ENCODE measurements around the gene LYPD3. TPM values are rescaled to one million over a fixed set of nuclear protein-coding genes. Genes with fewer than 3 reads are reported as not detected.

The LYPD3 gene
- total and polyA plus RNA-seq, 7 donors: 0.12 to 0.26 TPM; not detected in 5

GRCh38 chr19:43498233-43498842, 32.9 kb upstream of the LYPD3 start:
- Histone ChIP-seq H3K9me3 (no peaks in the 10 kb centered on the region), H3K27ac (no peak overlapping the region), H3K4me3 (no peak overlapping the region), H3K36me3 (ENCODE audit: insufficient read depth in 1 of 2, low read depth in 1 of 2) (peaks cover 0 to 45% of the 10 kb centered on the region in 2 donors), H3K4me1 (peaks cover 6% of the 10 kb centered on the region), H3K27me3 (ENCODE audit: insufficient read depth in 3 of 3, low read length in 2 of 3) (no peaks in the 10 kb centered on the region)
- ATAC-seq (no peak), DNase-seq (no peak)
- intact Hi-C loops (cut with DNase I): no loop called here
- WGBS, 3 donors: 57 to 62% (median 60%) methylated on average over 5 of the region's 5 CpGs
- TF ChIP-seq, protein P1, sequence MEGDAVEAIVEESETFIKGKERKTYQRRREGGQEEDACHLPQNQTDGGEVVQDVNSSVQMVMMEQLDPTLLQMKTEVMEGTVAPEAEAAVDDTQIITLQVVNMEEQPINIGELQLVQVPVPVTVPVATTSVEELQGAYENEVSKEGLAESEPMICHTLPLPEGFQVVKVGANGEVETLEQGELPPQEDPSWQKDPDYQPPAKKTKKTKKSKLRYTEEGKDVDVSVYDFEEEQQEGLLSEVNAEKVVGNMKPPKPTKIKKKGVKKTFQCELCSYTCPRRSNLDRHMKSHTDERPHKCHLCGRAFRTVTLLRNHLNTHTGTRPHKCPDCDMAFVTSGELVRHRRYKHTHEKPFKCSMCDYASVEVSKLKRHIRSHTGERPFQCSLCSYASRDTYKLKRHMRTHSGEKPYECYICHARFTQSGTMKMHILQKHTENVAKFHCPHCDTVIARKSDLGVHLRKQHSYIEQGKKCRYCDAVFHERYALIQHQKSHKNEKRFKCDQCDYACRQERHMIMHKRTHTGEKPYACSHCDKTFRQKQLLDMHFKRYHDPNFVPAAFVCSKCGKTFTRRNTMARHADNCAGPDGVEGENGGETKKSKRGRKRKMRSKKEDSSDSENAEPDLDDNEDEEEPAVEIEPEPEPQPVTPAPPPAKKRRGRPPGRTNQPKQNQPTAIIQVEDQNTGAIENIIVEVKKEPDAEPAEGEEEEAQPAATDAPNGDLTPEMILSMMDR (IDR thresholded peaks at IDR 0.05): no peak

DNA sequence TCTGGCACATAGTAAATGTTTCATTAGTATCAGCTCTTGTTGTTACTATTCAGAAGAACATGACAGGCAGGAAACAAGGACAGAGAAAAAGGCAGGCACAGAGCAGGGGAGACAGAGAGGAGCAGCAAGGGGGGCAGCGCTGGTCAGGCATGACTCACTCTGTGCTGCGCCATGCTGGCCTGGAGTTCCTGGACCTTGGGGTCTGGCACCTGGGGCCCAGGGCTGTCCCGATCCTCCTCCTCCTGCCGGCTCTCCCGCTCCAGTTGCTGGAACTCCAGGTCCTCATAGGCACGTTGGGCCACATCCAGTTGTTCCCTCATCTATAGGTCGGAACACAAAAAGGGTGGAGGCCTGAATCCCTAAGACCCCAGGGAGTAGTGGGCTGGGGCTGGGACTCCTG, 31.6 kb upstream of the LYPD3 start:
- Histone ChIP-seq H3K27me3 (ENCODE audit: insufficient read depth in 3 of 3, low read length in 2 of 3) (no peaks in the 10 kb centered on the region), H3K27ac (no peak overlapping the region), H3K9me3 (no peaks in the 10 kb centered on the region), H3K36me3 (ENCODE audit: insufficient read depth in 1 of 2, low read depth in 1 of 2) (peaks cover 0 to 44% of the 10 kb centered on the region in 2 donors), H3K4me1 (no peaks in the 10 kb centered on the region), H3K4me3 (no peak overlapping the region)
- WGBS, 3 donors: 95 to 97% (median 96%) methylated on average over 7 of the region's 7 CpGs
- intact Hi-C loops (cut with DNase I): no loop called here
- TF ChIP-seq, protein P1 (IDR thresholded peaks at IDR 0.05): no peak
- DNase-seq: no peak
- ATAC-seq: no peak

GRCh38 chr19:43495082-43495481, 29.7 kb upstream of the LYPD3 start:
- intact Hi-C loops (cut with DNase I): no loop called here
- H3K36me3 ChIP-seq (ENCODE audit: insufficient read depth in 1 of 2, low read depth in 1 of 2): peaks cover 0 to 34% of the 10 kb centered on the region in 2 donors

GRCh38 chr19:43490759-43491158, 25.4 kb upstream of the LYPD3 start:
- intact Hi-C loops (cut with DNase I): no loop called here
- TF ChIP-seq, protein P1 (IDR thresholded peaks at IDR 0.05): no peak
- peaks cover 0 to 11% of the 10 kb centered on the region in 2 donors for H3K36me3 ChIP-seq (ENCODE audit: insufficient read depth in 1 of 2, low read depth in 1 of 2)
- 91 to 93% (median 91%) methylated on average over 5 of the region's 5 CpGs for WGBS, 3 donors
- no peak for DNase-seq
- no peaks in the 10 kb centered on the region for H3K27me3 ChIP-seq (ENCODE audit: insufficient read depth in 3 of 3, low read length in 2 of 3)
- H3K27ac ChIP-seq: no peak overlapping the region
- no peak overlapping the region for H3K4me3 ChIP-seq
- H3K9me3 ChIP-seq: no peaks in the 10 kb centered on the region
- H3K4me1 ChIP-seq: no peaks in the 10 kb centered on the region
- no peak for ATAC-seq

More at GRCh38 chr19:43495082-43495481, 29.7 kb upstream of the LYPD3 start:
- Histone ChIP-seq H3K4me1 (no peaks in the 10 kb centered on the region), H3K27ac (no peak overlapping the region), H3K9me3 (no peaks in the 10 kb centered on the region), H3K4me3 (no peak overlapping the region), H3K27me3 (ENCODE audit: insufficient read depth in 3 of 3, low read length in 2 of 3) (no peaks in the 10 kb centered on the region)
- TF ChIP-seq, protein P1 (IDR thresholded peaks at IDR 0.05): no peak
- 78 to 84% (median 80%) methylated on average over 8 of the region's 8 CpGs for WGBS, 3 donors
- no peak for ATAC-seq
- no peak for DNase-seq
